ENCODE results near the gene GATA1.

DNA sequence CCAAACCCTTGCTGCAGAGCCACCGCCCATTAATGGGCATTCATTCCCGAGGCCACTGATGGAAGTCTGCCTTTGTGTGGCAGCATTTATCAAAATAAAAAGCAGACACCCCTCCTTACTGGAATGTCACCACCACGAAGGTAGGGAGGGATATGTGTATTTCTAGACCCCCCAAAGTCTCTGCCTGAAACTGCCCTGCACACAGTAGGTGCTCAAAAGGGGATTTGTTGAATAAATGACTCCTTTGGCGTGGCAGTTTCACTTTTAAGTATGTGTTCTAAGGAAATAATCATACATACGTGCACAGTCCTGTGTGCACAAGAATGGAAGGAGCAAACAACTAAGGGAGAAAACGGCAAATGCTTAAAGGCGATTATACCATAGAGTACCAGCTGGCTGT lies 48.5 kb upstream of the GATA1 start:
- TF ChIP-seq CTCF (IDR thresholded peaks at IDR 0.05): no peak
- TF ChIP-seq POLR2A (IDR thresholded peaks at IDR 0.05): no peak

All from heart left ventricle (tissue), 13 donors.